Nephron progenitor cell (in vitro differentiated cells): Measurements from ENCODE around the gene ITIH2.
"Not testable (repeated sequence)": the region's sequence is repeated elsewhere in the genome, so short reads cannot be mapped to it uniquely, and the experiment has no call there.

ENCODE experiments used
- DNase-seq: peaks from one replicate; pipeline ENCODE4 v3.0.0; 2021
- H3K27ac Mint-ChIP-seq: 2 replicates; pipeline ENCODE4 v1.8.0; 2021; ENCODE audit warnings: mild to moderate bottlenecking, moderate library complexity, mixed read lengths
- H3K27me3 Mint-ChIP-seq: 2 replicates; pipeline ENCODE4 v1.8.0; 2021; ENCODE audit warnings: mild to moderate bottlenecking, low read depth, mixed read lengths; ENCODE audit not compliant: poor library complexity
- H3K36me3 Mint-ChIP-seq: 2 replicates; pipeline ENCODE4 v1.8.0; 2021; ENCODE audit warnings: low read depth, mixed read lengths
- H3K4me1 Mint-ChIP-seq: 2 replicates; pipeline ENCODE4 v1.8.0; 2021; ENCODE audit warnings: mixed read lengths
- H3K4me3 Mint-ChIP-seq: 2 replicates; pipeline ENCODE4 v1.8.0; 2021; ENCODE audit warnings: mild to moderate bottlenecking, moderate library complexity, mixed read lengths
- H3K9me3 Mint-ChIP-seq: 2 replicates; pipeline ENCODE4 v1.8.0; 2021; ENCODE audit warnings: mild to moderate bottlenecking, moderate library complexity, mixed read lengths
- TF ChIP-seq, protein P1 (sequence below): fragments of 200-600 bp; sonication (generic); IDR thresholded peaks from 2 replicates; pipeline ENCODE4 v1.5.0; 2021; ENCODE audit warnings: antibody characterized with exemption

Gene ITIH2, protein sequence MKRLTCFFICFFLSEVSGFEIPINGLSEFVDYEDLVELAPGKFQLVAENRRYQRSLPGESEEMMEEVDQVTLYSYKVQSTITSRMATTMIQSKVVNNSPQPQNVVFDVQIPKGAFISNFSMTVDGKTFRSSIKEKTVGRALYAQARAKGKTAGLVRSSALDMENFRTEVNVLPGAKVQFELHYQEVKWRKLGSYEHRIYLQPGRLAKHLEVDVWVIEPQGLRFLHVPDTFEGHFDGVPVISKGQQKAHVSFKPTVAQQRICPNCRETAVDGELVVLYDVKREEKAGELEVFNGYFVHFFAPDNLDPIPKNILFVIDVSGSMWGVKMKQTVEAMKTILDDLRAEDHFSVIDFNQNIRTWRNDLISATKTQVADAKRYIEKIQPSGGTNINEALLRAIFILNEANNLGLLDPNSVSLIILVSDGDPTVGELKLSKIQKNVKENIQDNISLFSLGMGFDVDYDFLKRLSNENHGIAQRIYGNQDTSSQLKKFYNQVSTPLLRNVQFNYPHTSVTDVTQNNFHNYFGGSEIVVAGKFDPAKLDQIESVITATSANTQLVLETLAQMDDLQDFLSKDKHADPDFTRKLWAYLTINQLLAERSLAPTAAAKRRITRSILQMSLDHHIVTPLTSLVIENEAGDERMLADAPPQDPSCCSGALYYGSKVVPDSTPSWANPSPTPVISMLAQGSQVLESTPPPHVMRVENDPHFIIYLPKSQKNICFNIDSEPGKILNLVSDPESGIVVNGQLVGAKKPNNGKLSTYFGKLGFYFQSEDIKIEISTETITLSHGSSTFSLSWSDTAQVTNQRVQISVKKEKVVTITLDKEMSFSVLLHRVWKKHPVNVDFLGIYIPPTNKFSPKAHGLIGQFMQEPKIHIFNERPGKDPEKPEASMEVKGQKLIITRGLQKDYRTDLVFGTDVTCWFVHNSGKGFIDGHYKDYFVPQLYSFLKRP

DNA sequence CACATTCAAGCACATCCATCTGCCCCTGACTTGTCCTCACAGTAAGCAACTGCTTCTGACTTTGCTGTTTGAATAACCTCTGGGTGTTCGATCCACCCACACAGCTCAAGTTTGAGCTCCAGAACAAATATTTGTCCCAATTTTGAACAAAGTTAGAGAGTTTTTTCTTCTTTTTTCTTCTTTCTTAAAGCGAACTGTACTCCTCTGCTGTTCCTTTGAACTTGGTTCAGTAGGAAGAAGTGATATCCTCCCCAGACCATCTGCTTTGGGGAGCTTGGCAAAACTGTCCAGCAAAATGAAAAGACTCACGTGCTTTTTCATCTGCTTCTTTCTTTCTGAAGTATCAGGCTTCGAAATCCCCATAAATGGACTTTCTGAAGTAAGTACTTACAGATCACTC lies at the start of gene ITIH2:
ITIH2 (plus strand) TSS at position 177 of the 400 bp plus-strand sequence; CDS start at position 296, 119 bp downstream.
- TF ChIP-seq, protein P1, sequence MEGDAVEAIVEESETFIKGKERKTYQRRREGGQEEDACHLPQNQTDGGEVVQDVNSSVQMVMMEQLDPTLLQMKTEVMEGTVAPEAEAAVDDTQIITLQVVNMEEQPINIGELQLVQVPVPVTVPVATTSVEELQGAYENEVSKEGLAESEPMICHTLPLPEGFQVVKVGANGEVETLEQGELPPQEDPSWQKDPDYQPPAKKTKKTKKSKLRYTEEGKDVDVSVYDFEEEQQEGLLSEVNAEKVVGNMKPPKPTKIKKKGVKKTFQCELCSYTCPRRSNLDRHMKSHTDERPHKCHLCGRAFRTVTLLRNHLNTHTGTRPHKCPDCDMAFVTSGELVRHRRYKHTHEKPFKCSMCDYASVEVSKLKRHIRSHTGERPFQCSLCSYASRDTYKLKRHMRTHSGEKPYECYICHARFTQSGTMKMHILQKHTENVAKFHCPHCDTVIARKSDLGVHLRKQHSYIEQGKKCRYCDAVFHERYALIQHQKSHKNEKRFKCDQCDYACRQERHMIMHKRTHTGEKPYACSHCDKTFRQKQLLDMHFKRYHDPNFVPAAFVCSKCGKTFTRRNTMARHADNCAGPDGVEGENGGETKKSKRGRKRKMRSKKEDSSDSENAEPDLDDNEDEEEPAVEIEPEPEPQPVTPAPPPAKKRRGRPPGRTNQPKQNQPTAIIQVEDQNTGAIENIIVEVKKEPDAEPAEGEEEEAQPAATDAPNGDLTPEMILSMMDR = no peak
- H3K36me3 Mint-ChIP-seq = no peaks in the 10 kb centered on the region
- peaks cover 39% of the 10 kb centered on the region for H3K27me3 Mint-ChIP-seq
- H3K4me3 Mint-ChIP-seq = no peak within 1 kb of the TSS
- no peak within 1 kb of the TSS for H3K27ac Mint-ChIP-seq
- no peak for DNase-seq
- no peaks in the 10 kb centered on the region for H3K4me1 Mint-ChIP-seq
- H3K9me3 Mint-ChIP-seq = no peaks in the 10 kb centered on the region

DNA sequence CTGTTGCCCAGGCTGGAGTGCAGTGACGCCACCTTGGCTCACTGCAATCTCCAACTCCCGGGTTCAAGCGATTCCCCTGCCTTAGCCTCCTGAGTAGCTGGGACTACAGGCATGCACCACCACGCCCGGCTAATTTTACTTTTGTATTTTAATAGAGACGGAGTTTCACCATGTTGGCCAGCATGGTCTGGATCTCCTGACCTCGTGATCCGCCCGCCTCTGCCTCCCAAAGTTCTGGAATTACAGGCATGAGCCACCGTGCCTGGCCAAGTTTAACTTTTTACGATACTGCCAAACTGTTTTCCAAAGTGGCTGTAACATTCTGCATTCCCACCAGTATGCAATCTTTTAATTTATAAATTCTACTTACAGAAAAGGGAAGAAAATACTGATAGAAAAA lies 46.0 kb upstream of the ITIH2 start:
- H3K4me1 Mint-ChIP-seq, H3K9me3 Mint-ChIP-seq, DNase-seq, H3K36me3 Mint-ChIP-seq, H3K27ac Mint-ChIP-seq, H3K4me3 Mint-ChIP-seq: not testable (repeated sequence)
- H3K27me3 Mint-ChIP-seq = peaks cover 33% of the 10 kb centered on the region

DNA sequence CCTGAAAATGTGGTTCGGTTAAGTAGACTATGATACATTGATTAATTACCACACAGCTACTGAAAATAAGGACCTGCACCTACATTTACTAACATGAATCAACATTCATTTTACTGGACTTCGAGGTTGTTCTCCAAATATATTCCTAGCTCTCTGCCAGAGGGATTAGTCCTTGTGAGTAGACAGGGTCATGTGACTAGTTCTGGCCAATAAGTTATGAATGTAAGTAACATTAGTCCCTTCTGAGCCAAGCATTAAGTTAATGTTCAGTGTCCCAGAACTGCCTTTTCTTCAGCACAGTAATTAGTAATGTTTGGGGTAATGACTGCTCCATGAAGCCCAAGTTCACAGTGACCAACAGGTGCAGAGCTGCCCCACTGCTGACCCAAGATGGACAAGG lies 45.6 kb upstream of the ITIH2 start:
- Mint-ChIP-seq H3K9me3 (no peaks in the 10 kb centered on the region), H3K27ac (no peak overlapping the region), H3K4me3 (no peak overlapping the region), H3K4me1 (no peaks in the 10 kb centered on the region), H3K27me3 (peaks cover 36% of the 10 kb centered on the region), H3K36me3 (no peaks in the 10 kb centered on the region)
- TF ChIP-seq, protein P1 = no peak
- DNase-seq = no peak

DNA sequence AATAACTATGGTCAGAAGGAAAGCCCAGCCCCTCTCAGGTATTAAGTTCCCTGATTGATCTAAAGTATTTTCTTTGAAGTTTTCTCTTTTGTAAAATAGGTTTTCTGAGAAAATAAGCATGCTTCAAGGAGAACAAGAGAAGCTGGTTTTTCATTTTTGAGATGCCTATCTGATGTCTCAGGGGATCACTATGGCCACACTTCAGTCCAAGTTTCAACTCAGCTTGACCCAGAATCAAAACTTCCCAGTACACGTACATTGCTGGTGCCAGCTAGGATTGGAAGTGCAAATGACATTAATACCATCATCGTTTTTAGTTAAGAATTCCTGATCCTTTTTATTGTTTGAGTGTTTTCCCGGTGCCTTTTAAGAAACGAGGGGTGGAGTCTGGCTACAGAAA lies 43.6 kb upstream of the ITIH2 start:
- H3K4me3 Mint-ChIP-seq = no peak overlapping the region

DNA sequence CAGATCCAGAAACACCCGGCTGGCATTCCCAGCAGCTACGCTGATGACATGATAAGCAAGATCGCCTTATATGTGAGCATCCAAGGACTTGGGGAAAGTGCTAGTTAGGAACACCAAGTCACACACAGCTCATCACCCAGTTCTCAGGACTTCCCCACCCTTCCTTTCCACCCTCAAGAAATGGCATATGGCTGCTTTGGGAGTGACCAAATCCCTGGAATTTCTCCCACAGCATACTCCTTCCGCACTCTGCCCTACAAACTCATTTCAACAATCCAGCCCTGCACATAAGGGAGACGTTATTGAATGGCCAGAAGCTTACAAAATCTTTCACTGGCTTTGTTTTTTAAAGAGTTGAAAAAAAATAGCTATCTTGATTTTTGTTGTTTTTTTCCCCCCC lies 40.6 kb upstream of the ITIH2 start:
- no peak overlapping the region for H3K27ac Mint-ChIP-seq
- H3K27me3 Mint-ChIP-seq = peaks cover 59% of the 10 kb centered on the region
- TF ChIP-seq, protein P1 = no peak
- H3K9me3 Mint-ChIP-seq = no peaks in the 10 kb centered on the region
- H3K36me3 Mint-ChIP-seq = no peaks in the 10 kb centered on the region
- no peak overlapping the region for H3K4me3 Mint-ChIP-seq
- DNase-seq = no peak
- H3K4me1 Mint-ChIP-seq = peaks cover 15% of the 10 kb centered on the region

More for the DNA sequence above, 43.6 kb upstream of the ITIH2 start:
- no peaks in the 10 kb centered on the region for H3K4me1 Mint-ChIP-seq
- TF ChIP-seq, protein P1 = no peak
- H3K9me3 Mint-ChIP-seq = no peaks in the 10 kb centered on the region
- H3K27me3 Mint-ChIP-seq = peaks cover 45% of the 10 kb centered on the region
- DNase-seq = no peak
- no peak overlapping the region for H3K27ac Mint-ChIP-seq
- no peaks in the 10 kb centered on the region for H3K36me3 Mint-ChIP-seq

DNA sequence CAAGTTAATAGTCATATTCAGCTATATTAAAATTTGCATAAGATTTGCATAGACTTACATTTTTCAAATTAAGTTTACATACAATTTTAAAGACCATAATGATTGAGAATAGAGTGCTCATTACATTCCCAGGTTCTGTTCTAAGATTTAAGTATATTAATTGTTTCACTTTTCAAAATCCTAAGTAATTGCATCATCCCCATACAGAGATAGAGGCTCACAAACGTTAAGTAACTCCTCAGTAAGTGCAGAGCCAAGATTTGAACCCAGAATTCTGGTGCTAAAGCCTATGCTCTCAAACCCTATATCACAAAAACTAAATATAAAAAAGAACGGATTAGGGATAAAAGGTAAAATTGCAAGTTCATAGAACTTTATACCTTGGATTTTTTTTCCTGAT lies 38.4 kb upstream of the ITIH2 start:
- H3K36me3 Mint-ChIP-seq = no peaks in the 10 kb centered on the region
- peaks cover 80% of the 10 kb centered on the region for H3K27me3 Mint-ChIP-seq
- no peak overlapping the region for H3K4me3 Mint-ChIP-seq
- H3K9me3 Mint-ChIP-seq = no peaks in the 10 kb centered on the region
- TF ChIP-seq, protein P1 = no peak
- H3K4me1 Mint-ChIP-seq = peaks cover 19% of the 10 kb centered on the region
- no peak for DNase-seq
- no peak overlapping the region for H3K27ac Mint-ChIP-seq
